ENCODE measurements around the gene DNASE1L2.
A peak's percentile ranks its signal among the peaks of the same experiment; 100 is the strongest.
"Not testable (repeated sequence)": the region's sequence is repeated elsewhere in the genome, so short reads cannot be mapped to it uniquely, and the experiment has no call there.

DNASE1L2 gene

DNA sequence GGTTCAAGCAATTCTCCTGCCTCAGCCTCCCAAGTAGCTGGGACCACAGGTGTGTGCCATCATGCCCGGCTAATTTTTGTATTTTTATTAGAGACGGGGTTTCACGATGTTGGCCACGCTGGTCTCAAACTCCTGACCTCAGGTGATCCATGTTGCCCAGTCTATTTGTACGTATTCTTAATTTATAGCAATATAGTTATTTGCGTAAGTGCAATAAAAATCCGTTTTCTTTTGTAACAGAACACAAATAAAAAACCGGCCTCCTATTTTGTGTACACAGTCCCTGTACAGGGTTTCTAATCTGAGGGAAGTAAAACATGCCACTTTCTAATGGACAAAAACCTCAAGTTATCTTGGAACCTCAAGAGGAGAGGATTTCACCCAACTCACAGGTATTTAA, 24.0 kb downstream of the DNASE1L2 start:
- no peak for TF ChIP-seq CTCF (IDR thresholded peaks at IDR 0.05; ENCODE audit: borderline replicate concordance, control extremely low read depth, extremely low read depth, insufficient read depth, missing control alignments)
- DNase-seq (ENCODE audit: low spot score) = no peak
- in situ Hi-C loops (cut with MboI; ENCODE audit: low sequenced_read_pairs, unreplicated experiment) = no loop called here

DNA sequence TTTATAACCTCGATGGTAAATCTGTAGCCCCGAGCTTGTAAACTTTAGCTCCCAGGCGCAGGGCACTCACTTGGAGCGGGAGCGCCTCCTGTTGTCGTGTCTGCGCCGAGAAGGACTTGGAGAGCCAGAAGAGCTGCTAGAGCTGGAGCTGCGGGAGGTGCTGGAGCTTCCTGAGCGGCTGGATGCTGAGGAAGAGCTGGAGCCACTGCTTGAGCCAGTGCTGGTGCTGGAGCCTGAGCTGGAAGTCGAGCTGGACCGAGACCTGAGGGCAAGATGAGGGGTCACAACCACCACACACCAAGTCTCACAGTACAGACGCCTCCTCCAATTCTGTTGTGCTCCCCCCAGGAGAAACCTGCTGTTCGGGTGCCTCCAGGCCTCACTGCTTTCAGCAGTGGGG, 26.8 kb downstream of the DNASE1L2 start:
- DNase-seq (ENCODE audit: low spot score); in situ Hi-C loops (cut with MboI; ENCODE audit: low sequenced_read_pairs, unreplicated experiment): not testable (repeated sequence)

GRCh38 chr16:2266887-2267286, 30.6 kb downstream of the DNASE1L2 start:
- in situ Hi-C loops (cut with MboI; ENCODE audit: low sequenced_read_pairs, unreplicated experiment); DNase-seq (ENCODE audit: low spot score): not testable (repeated sequence)

- in situ Hi-C loops (cut with MboI; ENCODE audit: low sequenced_read_pairs, unreplicated experiment) = not testable (repeated sequence)
- peak; percentile 78 for DNase-seq (ENCODE audit: low spot score)
Measured at GRCh38 chr16:2267505-2267912, 31.3 kb downstream of the DNASE1L2 start.

- no peak for TF ChIP-seq CTCF (IDR thresholded peaks at IDR 0.05; ENCODE audit: borderline replicate concordance, control extremely low read depth, extremely low read depth, insufficient read depth, missing control alignments)
- peak; percentile 100 for DNase-seq (ENCODE audit: low spot score)
- in situ Hi-C loops (cut with MboI; ENCODE audit: low sequenced_read_pairs, unreplicated experiment) = no loop called here
Measured at GRCh38 chr16:2267913-2268666, 31.8 kb downstream of the DNASE1L2 start, which contains the start of gene RNPS1. RNPS1 (minus strand) TSS chr16:2268126; CDS start chr16:2264643, 3,483 bp downstream.

DNA sequence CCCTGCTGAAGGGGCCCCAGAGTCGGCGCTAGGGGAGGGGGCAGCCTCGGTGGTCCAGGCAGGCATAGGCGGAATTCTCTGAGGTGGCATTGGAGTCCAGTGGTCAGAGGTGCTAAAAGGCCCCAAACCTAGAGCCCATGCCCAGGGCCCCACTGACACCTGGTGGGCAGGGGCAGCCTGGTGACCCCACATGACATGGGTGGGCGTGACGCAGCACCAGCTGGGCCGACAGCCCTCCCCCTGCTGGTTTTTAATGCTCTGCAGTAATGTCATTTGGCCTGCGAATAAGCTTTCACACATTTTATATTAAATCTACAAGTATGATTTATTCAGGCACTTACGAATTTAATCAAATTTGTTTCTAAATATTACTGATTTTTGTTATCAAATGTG, 33.8 kb downstream of the DNASE1L2 start:
- in situ Hi-C loops (cut with MboI; ENCODE audit: low sequenced_read_pairs, unreplicated experiment) = no loop called here
- DNase-seq (ENCODE audit: low spot score) = no peak
- no peak for TF ChIP-seq CTCF (IDR thresholded peaks at IDR 0.05; ENCODE audit: borderline replicate concordance, control extremely low read depth, extremely low read depth, insufficient read depth, missing control alignments)

- no peak for DNase-seq (ENCODE audit: low spot score)
- TF ChIP-seq CTCF (IDR thresholded peaks at IDR 0.05; ENCODE audit: borderline replicate concordance, control extremely low read depth, extremely low read depth, insufficient read depth, missing control alignments) = no peak
- in situ Hi-C loops (cut with MboI; ENCODE audit: low sequenced_read_pairs, unreplicated experiment) = no loop called here
Measured at GRCh38 chr16:2270588-2271470, 34.6 kb downstream of the DNASE1L2 start.

GRCh38 chr16:2271848-2272461, 35.7 kb downstream of the DNASE1L2 start:
- in situ Hi-C loops (cut with MboI; ENCODE audit: low sequenced_read_pairs, unreplicated experiment) = no loop called here
- no peak for DNase-seq (ENCODE audit: low spot score)
- no peak for TF ChIP-seq CTCF (IDR thresholded peaks at IDR 0.05; ENCODE audit: borderline replicate concordance, control extremely low read depth, extremely low read depth, insufficient read depth, missing control alignments)
